ENCODE results near the gene OTX1. TPM values are rescaled to one million over a fixed set of nuclear protein-coding genes. Genes with fewer than 3 reads are reported as not detected.

OTX1 gene
- total RNA-seq (under 1 TPM in 1 of 2 donors, not detected in 1; 0.44 TPM), polyA plus RNA-seq (ENCODE audit: insufficient read length in 2 of 2) (under 1 TPM in 1 of 2 donors, not detected in 1; 0.08 TPM)
- long read RNA-seq, donor 1: 0 reads
- long read RNA-seq, donor 2: 0 reads
- long read RNA-seq, donor 3: 0 reads
- long read RNA-seq, donor 4: 0 reads

DNA sequence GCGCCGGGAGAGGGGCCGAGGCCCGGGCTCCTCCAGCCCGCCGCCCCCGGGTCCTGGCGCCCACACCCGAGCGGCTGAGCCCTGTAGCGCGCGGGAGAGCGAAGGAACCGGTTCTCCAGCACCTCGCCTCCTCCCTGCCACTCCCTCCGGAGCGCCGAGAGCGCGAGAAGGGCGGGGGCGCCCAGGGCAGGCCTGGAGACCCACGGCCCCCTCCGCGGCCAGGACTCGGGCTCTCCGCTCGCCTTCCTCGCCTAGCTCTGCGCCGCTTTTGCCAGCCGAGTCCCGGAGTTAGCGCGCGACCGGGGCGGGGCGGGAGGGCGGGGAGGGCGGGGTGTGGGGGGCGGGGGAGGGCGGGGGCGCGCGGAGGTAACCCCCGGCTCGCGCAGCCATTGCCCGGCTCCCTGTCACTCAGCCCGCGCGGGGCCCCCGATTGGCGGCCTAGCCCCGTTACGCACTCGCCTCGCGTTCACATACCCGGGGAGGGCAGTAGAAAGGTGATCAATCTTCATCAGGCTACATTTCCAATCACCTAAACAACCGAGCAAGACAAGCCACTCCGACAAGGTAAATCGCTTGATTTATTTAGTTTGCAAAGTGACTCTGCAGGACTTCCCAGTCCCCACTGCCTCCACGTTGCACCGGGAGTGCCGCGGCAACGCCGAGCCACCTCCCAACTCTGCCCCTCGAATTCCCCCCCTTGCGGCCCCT lies at the start of gene OTX1:
OTX1 (plus strand) TSS at position 497 of the 708 bp plus-strand sequence. CDS start 2,161 bp downstream, outside the sequence.
- peaks cover 7% of the 10 kb centered on the region for H3K36me3 ChIP-seq (ENCODE audit: control insufficient read depth, insufficient read depth, low read length)
- H3K27me3 ChIP-seq (ENCODE audit: control insufficient read depth, insufficient read depth, low read length): peaks cover 100% of the 10 kb centered on the region
- H3K4me3 ChIP-seq (ENCODE audit: low read depth, low read length): peak within 1 kb of the TSS; percentile 29
- WGBS (ENCODE audit: insufficient coverage): under 1% methylated on average over 47 of the region's 73 CpGs
- peaks cover 80% of the 10 kb centered on the region for H3K4me1 ChIP-seq (ENCODE audit: control insufficient read depth, insufficient read depth, low read length)
- DNase-seq (ENCODE audit: low read depth in 4 of 6, low spot score in 6 of 6): peak in 1 of 6 donors; percentile 88
- H3K27ac ChIP-seq (ENCODE audit: low read depth, low read length): no peak within 1 kb of the TSS
- H3K9me3 ChIP-seq (ENCODE audit: control insufficient read depth, insufficient read depth, low read length): no peaks in the 10 kb centered on the region

DNA sequence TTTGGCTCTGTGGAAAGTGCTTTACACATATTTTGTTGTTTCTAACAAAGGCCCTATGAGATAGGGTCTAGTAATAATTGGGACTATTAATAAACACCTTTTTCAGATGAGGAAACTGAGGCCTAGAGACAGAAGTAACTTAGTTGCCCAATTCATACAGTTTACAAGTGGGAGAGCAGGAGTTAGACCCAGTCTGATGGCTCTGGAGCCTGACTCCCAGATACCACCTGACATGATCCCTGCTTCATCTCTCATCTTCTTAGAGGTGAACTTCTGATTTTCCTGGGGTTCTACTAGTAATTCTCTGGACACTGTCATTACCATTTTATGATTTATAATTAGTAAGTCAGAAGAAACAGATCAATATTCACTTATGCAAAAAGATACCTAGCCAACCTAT lies 49.1 kb upstream of the OTX1 start:
- Histone ChIP-seq H3K36me3 (ENCODE audit: control insufficient read depth, insufficient read depth, low read length) (no peaks in the 10 kb centered on the region), H3K9me3 (ENCODE audit: control insufficient read depth, insufficient read depth, low read length) (no peaks in the 10 kb centered on the region), H3K4me3 (ENCODE audit: low read depth, low read length) (no peak overlapping the region), H3K27ac (ENCODE audit: low read depth, low read length) (no peak overlapping the region), H3K27me3 (ENCODE audit: control insufficient read depth, insufficient read depth, low read length) (no peaks in the 10 kb centered on the region), H3K4me1 (ENCODE audit: control insufficient read depth, insufficient read depth, low read length) (no peaks in the 10 kb centered on the region)
- DNase-seq (ENCODE audit: low read depth in 4 of 6, low spot score in 6 of 6): no peak

DNA sequence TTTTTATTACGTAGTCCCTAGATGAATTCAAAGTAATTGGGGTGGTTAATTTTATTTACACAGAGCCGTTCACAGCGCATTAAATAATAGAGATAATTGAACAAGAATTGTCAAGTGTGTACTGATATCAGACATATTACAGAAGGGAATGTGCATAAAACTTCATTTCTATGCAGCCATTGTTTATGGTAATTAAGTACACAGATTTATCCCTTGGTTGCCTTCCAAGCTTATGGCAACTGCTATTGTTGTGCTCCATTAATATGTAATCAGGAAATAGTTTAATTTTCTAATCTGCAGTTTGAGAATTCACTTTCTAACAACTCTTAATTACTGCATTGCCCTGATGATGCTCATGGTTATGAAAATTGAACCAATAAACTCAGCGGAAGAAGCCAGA lies 47.3 kb upstream of the OTX1 start:
- no peaks in the 10 kb centered on the region for H3K9me3 ChIP-seq (ENCODE audit: control insufficient read depth, insufficient read depth, low read length)

GRCh38 chr2:63007813-63008458 lies 42.7 kb upstream of the OTX1 start:
- no peaks in the 10 kb centered on the region for H3K4me1 ChIP-seq (ENCODE audit: control insufficient read depth, insufficient read depth, low read length)
- H3K9me3 ChIP-seq (ENCODE audit: control insufficient read depth, insufficient read depth, low read length): no peaks in the 10 kb centered on the region
- H3K36me3 ChIP-seq (ENCODE audit: control insufficient read depth, insufficient read depth, low read length): no peaks in the 10 kb centered on the region
- DNase-seq (ENCODE audit: low read depth in 4 of 6, low spot score in 6 of 6): no peak
- H3K27me3 ChIP-seq (ENCODE audit: control insufficient read depth, insufficient read depth, low read length): no peaks in the 10 kb centered on the region
- no peak overlapping the region for H3K27ac ChIP-seq (ENCODE audit: low read depth, low read length)
- H3K4me3 ChIP-seq (ENCODE audit: low read depth, low read length): no peak overlapping the region

More for the DNA sequence above, 47.3 kb upstream of the OTX1 start:
- no peaks in the 10 kb centered on the region for H3K27me3 ChIP-seq (ENCODE audit: control insufficient read depth, insufficient read depth, low read length)
- H3K4me1 ChIP-seq (ENCODE audit: control insufficient read depth, insufficient read depth, low read length): no peaks in the 10 kb centered on the region
- H3K36me3 ChIP-seq (ENCODE audit: control insufficient read depth, insufficient read depth, low read length): no peaks in the 10 kb centered on the region
- no CpG with 5 or more reads among the region's 4 CpGs for WGBS (ENCODE audit: insufficient coverage)
- H3K27ac ChIP-seq (ENCODE audit: low read depth, low read length): no peak overlapping the region
- H3K4me3 ChIP-seq (ENCODE audit: low read depth, low read length): no peak overlapping the region
- peak in 3 of 6 donors; percentile 7 to 88 (median 29) for DNase-seq (ENCODE audit: low read depth in 4 of 6, low spot score in 6 of 6)

DNA sequence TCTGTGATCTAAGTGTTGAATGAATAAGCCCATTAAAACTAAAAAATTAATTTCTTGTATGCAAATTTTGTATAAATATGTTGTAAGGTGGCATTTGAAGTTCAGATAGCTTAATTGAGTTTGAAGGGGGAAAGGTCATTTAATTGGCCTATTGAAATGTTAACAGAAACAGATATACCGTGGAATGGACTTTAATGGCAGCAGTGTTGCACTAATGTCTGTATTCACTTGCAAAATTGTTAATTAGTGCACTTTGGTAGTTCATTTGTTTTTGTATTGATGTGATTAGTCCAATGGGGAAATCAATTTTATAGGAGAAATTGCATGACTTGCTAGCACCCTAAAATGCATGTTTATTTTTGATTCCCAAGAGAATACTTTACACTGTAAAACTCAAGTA lies 41.8 kb upstream of the OTX1 start:
- H3K36me3 ChIP-seq (ENCODE audit: control insufficient read depth, insufficient read depth, low read length): no peaks in the 10 kb centered on the region
- no peak overlapping the region for H3K27ac ChIP-seq (ENCODE audit: low read depth, low read length)
- DNase-seq (ENCODE audit: low read depth in 4 of 6, low spot score in 6 of 6): no peak
- H3K27me3 ChIP-seq (ENCODE audit: control insufficient read depth, insufficient read depth, low read length): no peaks in the 10 kb centered on the region
- WGBS (ENCODE audit: insufficient coverage): 62% methylated on average over 1 of the region's 1 CpG
- no peaks in the 10 kb centered on the region for H3K9me3 ChIP-seq (ENCODE audit: control insufficient read depth, insufficient read depth, low read length)
- H3K4me1 ChIP-seq (ENCODE audit: control insufficient read depth, insufficient read depth, low read length): no peaks in the 10 kb centered on the region
- no peak overlapping the region for H3K4me3 ChIP-seq (ENCODE audit: low read depth, low read length)

DNA sequence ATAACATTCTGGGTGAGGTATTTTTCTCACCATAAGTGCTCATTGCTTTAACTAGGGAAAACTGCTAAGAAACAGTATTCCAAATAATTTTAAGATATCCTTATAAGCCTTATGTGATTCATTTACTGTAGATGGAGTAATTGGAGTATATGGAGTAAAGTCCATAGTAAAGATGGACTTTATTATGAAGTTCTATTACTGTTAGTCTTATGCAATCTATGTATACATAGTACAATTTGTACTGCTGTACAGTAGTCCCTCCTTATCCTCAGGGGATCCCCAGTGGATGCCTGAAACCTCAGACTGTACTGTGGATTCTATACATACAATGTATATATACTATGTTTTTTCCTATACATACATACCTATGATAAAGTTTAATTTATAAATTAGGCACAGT lies 41.1 kb upstream of the OTX1 start:
- Histone ChIP-seq H3K4me1 (ENCODE audit: control insufficient read depth, insufficient read depth, low read length) (no peaks in the 10 kb centered on the region), H3K9me3 (ENCODE audit: control insufficient read depth, insufficient read depth, low read length) (no peaks in the 10 kb centered on the region), H3K27ac (ENCODE audit: low read depth, low read length) (no peak overlapping the region), H3K27me3 (ENCODE audit: control insufficient read depth, insufficient read depth, low read length) (no peaks in the 10 kb centered on the region), H3K4me3 (ENCODE audit: low read depth, low read length) (no peak overlapping the region), H3K36me3 (ENCODE audit: control insufficient read depth, insufficient read depth, low read length) (no peaks in the 10 kb centered on the region)
- DNase-seq (ENCODE audit: low read depth in 4 of 6, low spot score in 6 of 6): no peak

DNA sequence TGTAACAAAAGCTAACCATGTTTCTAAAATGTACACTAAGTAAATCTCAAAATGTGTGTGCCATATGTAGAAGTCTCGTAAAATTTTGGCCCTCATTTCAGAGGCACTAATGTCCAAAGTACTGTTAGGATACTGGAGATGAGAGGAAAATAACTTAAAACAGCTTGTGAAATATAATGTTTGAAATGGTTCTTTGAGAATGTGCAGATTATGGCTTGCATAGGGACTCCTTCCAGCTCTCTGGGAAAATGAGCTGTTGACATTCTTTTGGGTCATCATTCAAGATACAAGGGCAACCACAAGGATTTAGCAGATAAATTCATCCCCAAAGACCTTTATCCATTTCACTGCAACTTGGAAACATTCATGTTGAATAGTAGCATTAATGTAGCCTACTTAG lies 38.1 kb upstream of the OTX1 start:
- no peaks in the 10 kb centered on the region for H3K36me3 ChIP-seq (ENCODE audit: control insufficient read depth, insufficient read depth, low read length)
- no peaks in the 10 kb centered on the region for H3K4me1 ChIP-seq (ENCODE audit: control insufficient read depth, insufficient read depth, low read length)
- H3K27ac ChIP-seq (ENCODE audit: low read depth, low read length): no peak overlapping the region
- no CpG with 5 or more reads among the region's 1 CpG for WGBS (ENCODE audit: insufficient coverage)
- DNase-seq (ENCODE audit: low read depth in 4 of 6, low spot score in 6 of 6): no peak
- H3K4me3 ChIP-seq (ENCODE audit: low read depth, low read length): no peak overlapping the region
- no peaks in the 10 kb centered on the region for H3K27me3 ChIP-seq (ENCODE audit: control insufficient read depth, insufficient read depth, low read length)
- no peaks in the 10 kb centered on the region for H3K9me3 ChIP-seq (ENCODE audit: control insufficient read depth, insufficient read depth, low read length)

GRCh38 chr2:63013438-63013837 lies 37.2 kb upstream of the OTX1 start:
- no peak for DNase-seq (ENCODE audit: low read depth in 4 of 6, low spot score in 6 of 6)
- 31% methylated on average over 3 of the region's 8 CpGs for WGBS (ENCODE audit: insufficient coverage)
- H3K27ac ChIP-seq (ENCODE audit: low read depth, low read length): no peak overlapping the region

GRCh38 chr2:63015389-63015788 lies 35.2 kb upstream of the OTX1 start:
- DNase-seq (ENCODE audit: low read depth in 4 of 6, low spot score in 6 of 6): no peak
- Histone ChIP-seq H3K4me1 (ENCODE audit: control insufficient read depth, insufficient read depth, low read length) (no peaks in the 10 kb centered on the region), H3K27me3 (ENCODE audit: control insufficient read depth, insufficient read depth, low read length) (no peaks in the 10 kb centered on the region), H3K36me3 (ENCODE audit: control insufficient read depth, insufficient read depth, low read length) (no peaks in the 10 kb centered on the region), H3K27ac (ENCODE audit: low read depth, low read length) (no peak overlapping the region), H3K9me3 (ENCODE audit: control insufficient read depth, insufficient read depth, low read length) (no peaks in the 10 kb centered on the region), H3K4me3 (ENCODE audit: low read depth, low read length) (no peak overlapping the region)
- WGBS (ENCODE audit: insufficient coverage): 80% methylated on average over 1 of the region's 3 CpGs

More at GRCh38 chr2:63013438-63013837, 37.2 kb upstream of the OTX1 start:
- H3K27me3 ChIP-seq (ENCODE audit: control insufficient read depth, insufficient read depth, low read length): no peaks in the 10 kb centered on the region
- no peak overlapping the region for H3K4me3 ChIP-seq (ENCODE audit: low read depth, low read length)
- H3K36me3 ChIP-seq (ENCODE audit: control insufficient read depth, insufficient read depth, low read length): no peaks in the 10 kb centered on the region
- no peaks in the 10 kb centered on the region for H3K9me3 ChIP-seq (ENCODE audit: control insufficient read depth, insufficient read depth, low read length)
- H3K4me1 ChIP-seq (ENCODE audit: control insufficient read depth, insufficient read depth, low read length): no peaks in the 10 kb centered on the region

DNA sequence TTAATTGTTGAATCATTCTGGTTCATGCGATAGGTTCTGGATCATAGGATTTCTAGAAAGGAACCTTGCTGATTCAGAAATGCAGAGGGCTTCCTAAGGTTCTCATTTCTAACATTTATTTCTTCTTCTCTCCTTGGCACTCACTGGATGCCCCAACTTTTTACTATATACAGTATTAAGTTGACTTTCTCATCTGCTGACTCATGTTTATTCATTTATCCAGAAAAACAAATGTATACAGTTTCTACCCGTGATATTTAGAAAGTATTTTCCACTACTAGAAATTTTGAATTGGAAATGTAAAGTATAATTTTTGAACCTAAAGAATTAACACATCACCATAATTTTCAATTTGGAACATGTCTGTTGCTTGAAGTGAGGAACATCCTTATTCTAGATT lies 32.2 kb upstream of the OTX1 start:
- Histone ChIP-seq H3K27ac (ENCODE audit: low read depth, low read length) (no peak overlapping the region), H3K27me3 (ENCODE audit: control insufficient read depth, insufficient read depth, low read length) (no peaks in the 10 kb centered on the region), H3K4me3 (ENCODE audit: low read depth, low read length) (no peak overlapping the region), H3K36me3 (ENCODE audit: control insufficient read depth, insufficient read depth, low read length) (peaks cover 5% of the 10 kb centered on the region), H3K4me1 (ENCODE audit: control insufficient read depth, insufficient read depth, low read length) (no peaks in the 10 kb centered on the region), H3K9me3 (ENCODE audit: control insufficient read depth, insufficient read depth, low read length) (no peaks in the 10 kb centered on the region)
- WGBS (ENCODE audit: insufficient coverage): no CpG with 5 or more reads among the region's 2 CpGs
- no peak for DNase-seq (ENCODE audit: low read depth in 4 of 6, low spot score in 6 of 6)

Data from spinal cord (tissue), 10 donors.